ENCODE measurements around the gene NHS.

- TF ChIP-seq CTCF (IDR thresholded peaks at IDR 0.05), result no peak
- TF ChIP-seq EZH2phosphoT487 (IDR thresholded peaks at IDR 0.05), result no peak
- TF ChIP-seq EZH2 (IDR thresholded peaks at IDR 0.05), result no peak
Measured at GRCh38 chrX:17377795-17378194, 2.8 kb downstream of the NHS start.

Data from neural progenitor cell (in vitro differentiated cells).